GM23338 (cell line): ENCODE results near the gene DLG3. TPM values are rescaled to one million over a fixed set of nuclear protein-coding genes. Genes with fewer than 3 reads are reported as not detected.

Experiments
- ATAC-seq: fragments of 200-7000 bp; cut with Tn5 transposase; 3 replicates; pipeline ENCODE4 v1.9.1; 2020
- DNase-seq: peaks from one replicate; pipeline ENCODE4 v3.0.0-alpha.2; 2015; ENCODE audit warnings: low spot score
- H2AFZ ChIP-seq: fragments of 200-600 bp; sonication (generic); 2 replicates; pipeline ENCODE4 v1.8.0; 2016; ENCODE audit warnings: antibody characterized with exemption, mild to moderate bottlenecking, moderate library complexity
- H3F3A ChIP-seq: fragments of 200-600 bp; sonication (generic); replicated peaks from 2 replicates; pipeline ENCODE4 v1.8.0; 2017; ENCODE audit warnings: antibody characterized with exemption, mixed run types, low read depth
- H3K27ac ChIP-seq: fragments of 200-600 bp; sonication (generic); 2 replicates; pipeline ENCODE4 v1.6.1; 2016; ENCODE audit warnings: low read depth
- H3K27me3 ChIP-seq: fragments of 200-600 bp; sonication (generic); 2 replicates; pipeline ENCODE4 v1.8.0; 2016; ENCODE audit warnings: mild to moderate bottlenecking, mixed run types, moderate library complexity; ENCODE audit not compliant: insufficient read depth
- H3K36me3 ChIP-seq: fragments of 200-600 bp; sonication (generic); 2 replicates; pipeline ENCODE4 v1.8.0; 2016; ENCODE audit warnings: mild to moderate bottlenecking; ENCODE audit not compliant: insufficient read depth
- H3K4me1 ChIP-seq: fragments of 200-600 bp; sonication (generic); 2 replicates; pipeline ENCODE4 v1.8.0; 2016; ENCODE audit warnings: mild to moderate bottlenecking, moderate library complexity; ENCODE audit not compliant: insufficient read depth
- H3K4me2 ChIP-seq: fragments of 200-600 bp; sonication (generic); 2 replicates; pipeline ENCODE4 v1.7.1; 2017; ENCODE audit warnings: mixed run types
- H3K4me3 ChIP-seq: fragments of 200-600 bp; sonication (generic); 2 replicates; pipeline ENCODE4 v1.6.1; 2016; ENCODE audit warnings: mixed run types
- H3K79me2 ChIP-seq: fragments of 200-600 bp; sonication (generic); replicated peaks from 2 replicates; pipeline ENCODE4 v1.8.0; 2017; ENCODE audit warnings: mild to moderate bottlenecking; ENCODE audit not compliant: insufficient read depth
- H3K9me2 ChIP-seq: fragments of 200-600 bp; sonication (generic); 2 replicates; pipeline ENCODE4 v1.8.0; 2017; ENCODE audit not compliant: insufficient read depth
- H4K20me1 ChIP-seq: fragments of 200-600 bp; sonication (generic); replicated peaks from 2 replicates; pipeline ENCODE4 v1.8.0; 2017; ENCODE audit warnings: mild to moderate bottlenecking; ENCODE audit not compliant: insufficient read depth
- H3K27ac Mint-ChIP-seq: 2 replicates; pipeline ENCODE4 v1.8.0; 2020; ENCODE audit warnings: inconsistent platforms, mild to moderate bottlenecking, moderate library complexity, mixed read lengths
- H3K27me3 Mint-ChIP-seq: 3 replicates; pipeline ENCODE4 v1.8.0; 2022; ENCODE audit warnings: low read depth, mild to moderate bottlenecking, moderate library complexity, mixed read lengths, inconsistent platforms; ENCODE audit not compliant: insufficient read depth, poor library complexity
- H3K36me3 Mint-ChIP-seq: 3 replicates; pipeline ENCODE4 v1.8.0; 2021; ENCODE audit warnings: low read depth, mild to moderate bottlenecking, inconsistent platforms, moderate library complexity, mixed read lengths
- H3K4me1 Mint-ChIP-seq: 3 replicates; pipeline ENCODE4 v1.8.0; 2020; ENCODE audit warnings: mild to moderate bottlenecking, inconsistent platforms, mixed read lengths
- H3K4me3 Mint-ChIP-seq: 3 replicates; pipeline ENCODE4 v1.8.0; 2021; ENCODE audit warnings: moderate library complexity, mild to moderate bottlenecking, inconsistent platforms, mixed read lengths
- H3K9me3 Mint-ChIP-seq: 3 replicates; pipeline ENCODE4 v1.8.0; 2020; ENCODE audit warnings: moderate library complexity, mild to moderate bottlenecking, inconsistent platforms, mixed read lengths
- CREB1 ChIP-seq: fragments of 250-450 bp; sonication (Bioruptor Pico); IDR thresholded peaks from 2 replicates; pipeline ENCODE4 v1.5.0; 2020; ENCODE audit warnings: low read depth, mild to moderate bottlenecking, moderate library complexity
- CTCF ChIP-seq, 2 experiments: fragments of 200-600 bp in 1 of 2; sonication (generic) in 1 of 2; conservative IDR thresholded peaks; 2 replicates each; pipeline versions ENCODE4 v1.5.1 to v1.6.1; 2016 to 2017; ENCODE audit warnings: antibody characterized with exemption in 2 of 2, low read depth in 2 of 2, mild to moderate bottlenecking in 2 of 2, moderate library complexity in 1 of 2
- EZH2phosphoT487 ChIP-seq: fragments of 200-600 bp; sonication (generic); IDR thresholded peaks from one replicate; pipeline ENCODE4 v1.8.1; 2018; ENCODE audit warnings: antibody characterized with exemption; ENCODE audit not compliant: unreplicated experiment
- JUNB ChIP-seq: IDR thresholded peaks from one replicate; pipeline ENCODE4 v1.6.1; 2016; ENCODE audit warnings: antibody characterized with exemption; ENCODE audit not compliant: unreplicated experiment
- POLR2AphosphoS5 ChIP-seq: IDR thresholded peaks from 2 replicates; pipeline ENCODE4 v1.6.1; 2016; ENCODE audit warnings: antibody characterized with exemption, low read depth
- REST ChIP-seq: IDR thresholded peaks from one replicate; pipeline ENCODE4 v1.6.1; 2018; ENCODE audit warnings: antibody characterized with exemption; ENCODE audit not compliant: unreplicated experiment
- STAT1 ChIP-seq: IDR thresholded peaks from one replicate; pipeline ENCODE4 v1.6.1; 2016; ENCODE audit warnings: antibody characterized with exemption; ENCODE audit not compliant: unreplicated experiment
- ZNF331 ChIP-seq: fragments of 250-450 bp; sonication (Bioruptor Pico); IDR thresholded peaks from 2 replicates; pipeline ENCODE4 v1.5.0; 2020; ENCODE audit warnings: low read depth, mild to moderate bottlenecking, moderate library complexity
- ZNF462 ChIP-seq: fragments of 250-450 bp; sonication (Bioruptor Pico); IDR thresholded peaks from 2 replicates; pipeline ENCODE4 v1.5.0; 2020; ENCODE audit warnings: mild to moderate bottlenecking, moderate library complexity
- polyA plus RNA-seq: library from polyadenylated mRNA; unstranded; fragments of >200 nt; fragmentation: Nextera tagmentation; extraction: Ambion mirVana; gene quantifications from 2 replicates; pipeline ENCODE4 v1.2.1, GENCODE V29; 2016
- total RNA-seq: library from RNA; depleted of rRNA; stranded (reverse); fragments of >200 nt; shearing (Covaris generic); gene quantifications from 2 replicates; pipeline ENCODE4 v1.2.3, GENCODE V29; 2014

DLG3 gene
- total and polyA plus RNA-seq, 2 experiments from 2014 or later: 13.0 to 61.8 TPM

GRCh38 chrX:70554081-70554480 is 109.4 kb downstream of the DLG3 start:
- Histone ChIP-seq H3K4me1 (no peaks in the 10 kb centered on the region), H3K4me3 (no peak overlapping the region), H3K79me2 (no peaks in the 10 kb centered on the region), H3K36me3 (no peaks in the 10 kb centered on the region), H2AFZ (peak overlapping the region; percentile 19; the same call in 1 of the 2 replicates), H4K20me1 (no peaks in the 10 kb centered on the region), H3K9me2 (no peaks in the 10 kb centered on the region), H3K27me3 (no peaks in the 10 kb centered on the region), H3K4me2 (no peak overlapping the region), H3K27ac (no peak overlapping the region), H3F3A (no peaks in the 10 kb centered on the region)
- TF ChIP-seq POLR2AphosphoS5: no peak
- no peak for TF ChIP-seq ZNF462
- TF ChIP-seq JUNB: no peak
- no peak for TF ChIP-seq EZH2phosphoT487
- TF ChIP-seq STAT1: no peak
- TF ChIP-seq REST: no peak
- TF ChIP-seq ZNF331 (CRISPR knock-in tag): no peak
- TF ChIP-seq CTCF (conservative IDR thresholded peaks at IDR 0.05; ENCODE audit: low read depth in 2 of 2): peak in 1 of 2 experiments; percentile 14; a peak in 2 of 4 replicates
- TF ChIP-seq CREB1: no peak
- ATAC-seq: no peak
- H3K9me3 Mint-ChIP-seq: no peaks in the 10 kb centered on the region; the same call in 2 of the 3 replicates
- no peaks in the 10 kb centered on the region for H3K36me3 Mint-ChIP-seq
- no peak overlapping the region for H3K4me3 Mint-ChIP-seq
- peak; percentile 13 for DNase-seq
- H3K27ac Mint-ChIP-seq: no peak overlapping the region; the same call in 1 of the 2 replicates
- H3K4me1 Mint-ChIP-seq: peaks cover 3% of the 10 kb centered on the region; the same call in 2 of the 3 replicates
- no peaks in the 10 kb centered on the region for H3K27me3 Mint-ChIP-seq
